Keratinocyte (primary cell): ENCODE results near the gene DES.

Source experiments
- EZH2 ChIP-seq: IDR thresholded peaks from one replicate; pipeline ENCODE4 v1.6.1; 2012; ENCODE audit warnings: inconsistent platforms, mild to moderate bottlenecking, low read length, moderate library complexity
- TF ChIP-seq, protein P1 (sequence below), 3 experiments: IDR thresholded peaks in 1 of 3; conservative IDR thresholded peaks in 1 of 3; optimal IDR thresholded peaks in 1 of 3; 2 replicates in 2 of 3; 3 replicates in 1 of 3; pipeline versions ENCODE3 to v1.5.1; 2011; ENCODE audit warnings: low read length in 3 of 3, mild to moderate bottlenecking in 3 of 3, moderate library complexity in 2 of 3, control low read depth in 1 of 3, inconsistent platforms in 1 of 3; ENCODE audit not compliant: insufficient read depth in 2 of 3; ENCODE audit errors: extremely low read depth in 1 of 3

DNA sequence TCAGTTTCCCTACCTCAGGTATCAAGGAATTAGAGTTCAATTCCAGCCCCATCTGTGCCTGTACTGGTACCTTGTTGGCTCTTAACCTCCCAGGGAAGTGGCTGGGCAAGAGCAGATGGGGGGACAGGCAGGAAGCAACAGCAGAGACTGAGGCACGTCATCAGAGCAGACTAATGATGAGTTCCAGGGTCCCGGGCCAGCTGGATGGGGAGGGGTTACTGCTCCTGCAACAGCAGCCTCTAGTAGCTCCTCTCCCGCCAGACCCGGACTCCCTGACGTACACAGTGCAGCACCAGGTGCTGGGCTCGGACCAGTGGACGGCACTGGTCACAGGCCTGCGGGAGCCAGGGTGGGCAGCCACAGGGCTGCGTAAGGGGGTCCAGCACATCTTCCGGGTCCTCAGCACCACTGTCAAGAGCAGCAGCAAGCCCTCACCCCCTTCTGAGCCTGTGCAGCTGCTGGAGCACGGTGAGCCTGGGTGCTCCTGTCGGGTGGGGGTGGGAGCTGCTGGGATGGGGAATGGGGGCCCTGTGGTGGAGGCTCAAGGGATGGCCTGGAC, 54.5 kb downstream of the DES start:
- TF ChIP-seq, protein P1, sequence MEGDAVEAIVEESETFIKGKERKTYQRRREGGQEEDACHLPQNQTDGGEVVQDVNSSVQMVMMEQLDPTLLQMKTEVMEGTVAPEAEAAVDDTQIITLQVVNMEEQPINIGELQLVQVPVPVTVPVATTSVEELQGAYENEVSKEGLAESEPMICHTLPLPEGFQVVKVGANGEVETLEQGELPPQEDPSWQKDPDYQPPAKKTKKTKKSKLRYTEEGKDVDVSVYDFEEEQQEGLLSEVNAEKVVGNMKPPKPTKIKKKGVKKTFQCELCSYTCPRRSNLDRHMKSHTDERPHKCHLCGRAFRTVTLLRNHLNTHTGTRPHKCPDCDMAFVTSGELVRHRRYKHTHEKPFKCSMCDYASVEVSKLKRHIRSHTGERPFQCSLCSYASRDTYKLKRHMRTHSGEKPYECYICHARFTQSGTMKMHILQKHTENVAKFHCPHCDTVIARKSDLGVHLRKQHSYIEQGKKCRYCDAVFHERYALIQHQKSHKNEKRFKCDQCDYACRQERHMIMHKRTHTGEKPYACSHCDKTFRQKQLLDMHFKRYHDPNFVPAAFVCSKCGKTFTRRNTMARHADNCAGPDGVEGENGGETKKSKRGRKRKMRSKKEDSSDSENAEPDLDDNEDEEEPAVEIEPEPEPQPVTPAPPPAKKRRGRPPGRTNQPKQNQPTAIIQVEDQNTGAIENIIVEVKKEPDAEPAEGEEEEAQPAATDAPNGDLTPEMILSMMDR (optimal IDR thresholded peaks at IDR 0.05 in 1 of 3, IDR thresholded peaks at IDR 0.05 in 1 of 3, conservative IDR thresholded peaks at IDR 0.05 in 1 of 3; ENCODE audit: extremely low read depth in 1 of 3, insufficient read depth in 2 of 3, low read length in 3 of 3): no peak
- TF ChIP-seq EZH2: no peak
